Astrocyte of the cerebellum (primary cell): ENCODE results near the gene SRP9.

Source experiments
- DNase-seq: peaks from one replicate; pipeline ENCODE4 v3.0.0-alpha.2; 2011; ENCODE audit warnings: low read depth
- H3K4me3 ChIP-seq: 2 replicates; pipeline ENCODE4 v1.5.1; 2011; ENCODE audit warnings: mild to moderate bottlenecking, low read depth, low read length, moderate library complexity
- in situ Hi-C: cut with HindIII; loops from 2 replicates; pipeline ENCODE4 v1.10.0; 2017; ENCODE audit warnings: low sequenced_read_pairs
- TF ChIP-seq, protein P1 (sequence below): IDR thresholded peaks from 2 replicates; pipeline ENCODE4 v1.5.1; 2012; ENCODE audit warnings: low read length, low read depth, moderate library complexity, mild to moderate bottlenecking; ENCODE audit errors: missing control alignments

Gene SRP9

DNA sequence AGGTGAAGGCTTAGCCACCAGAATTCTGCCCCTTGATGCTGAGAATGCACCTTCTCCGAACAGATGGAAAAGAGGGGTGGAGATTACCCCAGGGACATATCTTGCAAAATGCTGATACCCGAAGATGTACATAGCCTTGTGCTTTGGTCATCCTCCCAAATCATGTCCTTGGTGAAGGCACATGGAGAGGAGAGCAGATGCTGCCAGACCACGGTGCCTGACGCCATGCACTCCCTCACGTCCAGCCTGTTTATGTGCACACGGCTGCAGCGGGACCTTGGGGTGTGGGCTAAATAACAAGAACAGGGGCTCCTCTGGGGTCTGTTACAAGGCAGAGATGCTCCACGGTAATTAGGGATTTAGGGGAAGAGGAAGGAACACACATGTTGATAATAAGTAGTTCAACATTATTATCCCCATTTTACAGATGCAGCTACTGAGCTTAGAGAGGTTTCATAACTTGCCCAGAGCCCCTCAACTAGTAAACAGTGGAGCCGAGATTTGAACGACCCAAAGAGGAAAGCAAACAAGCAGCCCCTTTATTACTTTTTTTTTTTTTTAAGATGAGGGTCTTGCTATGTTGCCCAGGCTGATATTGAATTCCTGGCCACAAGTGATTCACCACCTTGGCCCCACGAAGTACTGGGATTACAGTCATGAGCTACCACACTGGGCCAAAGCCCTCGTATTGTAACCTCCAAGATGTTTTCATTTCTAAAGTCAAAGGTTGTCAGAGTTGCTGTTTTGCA is 45.2 kb downstream of the SRP9 start:
- TF ChIP-seq, protein P1, sequence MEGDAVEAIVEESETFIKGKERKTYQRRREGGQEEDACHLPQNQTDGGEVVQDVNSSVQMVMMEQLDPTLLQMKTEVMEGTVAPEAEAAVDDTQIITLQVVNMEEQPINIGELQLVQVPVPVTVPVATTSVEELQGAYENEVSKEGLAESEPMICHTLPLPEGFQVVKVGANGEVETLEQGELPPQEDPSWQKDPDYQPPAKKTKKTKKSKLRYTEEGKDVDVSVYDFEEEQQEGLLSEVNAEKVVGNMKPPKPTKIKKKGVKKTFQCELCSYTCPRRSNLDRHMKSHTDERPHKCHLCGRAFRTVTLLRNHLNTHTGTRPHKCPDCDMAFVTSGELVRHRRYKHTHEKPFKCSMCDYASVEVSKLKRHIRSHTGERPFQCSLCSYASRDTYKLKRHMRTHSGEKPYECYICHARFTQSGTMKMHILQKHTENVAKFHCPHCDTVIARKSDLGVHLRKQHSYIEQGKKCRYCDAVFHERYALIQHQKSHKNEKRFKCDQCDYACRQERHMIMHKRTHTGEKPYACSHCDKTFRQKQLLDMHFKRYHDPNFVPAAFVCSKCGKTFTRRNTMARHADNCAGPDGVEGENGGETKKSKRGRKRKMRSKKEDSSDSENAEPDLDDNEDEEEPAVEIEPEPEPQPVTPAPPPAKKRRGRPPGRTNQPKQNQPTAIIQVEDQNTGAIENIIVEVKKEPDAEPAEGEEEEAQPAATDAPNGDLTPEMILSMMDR, result no peak
- in situ Hi-C loops, result no loop called here
- no peak for DNase-seq
- H3K4me3 ChIP-seq, result no peak overlapping the region

DNA sequence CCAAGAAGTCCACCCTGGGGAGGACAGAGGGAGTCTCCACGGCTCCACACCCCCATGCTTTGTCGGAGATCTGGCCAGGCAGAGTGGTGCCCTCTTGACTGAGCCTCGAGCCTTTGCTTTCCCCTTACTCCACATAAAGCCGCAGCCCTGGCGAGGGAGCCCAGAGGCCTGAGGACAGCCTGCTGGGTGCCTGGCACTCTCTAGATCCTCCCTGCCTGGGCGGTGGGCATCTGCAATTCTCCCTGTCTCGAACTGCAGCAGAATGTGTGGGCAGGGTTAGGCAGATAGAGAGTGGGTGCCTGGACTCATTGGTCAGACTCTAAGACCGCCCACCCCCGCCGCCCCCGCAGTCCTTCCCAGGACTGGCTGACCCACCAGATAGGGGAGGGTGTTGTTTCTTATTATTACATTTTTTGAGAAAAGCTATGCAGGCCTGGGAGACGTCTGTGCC is 46.2 kb downstream of the SRP9 start:
- no peak overlapping the region for H3K4me3 ChIP-seq
- no peak for DNase-seq
- TF ChIP-seq, protein P1, result no peak
- in situ Hi-C loops, result no loop called here

GRCh38 chr1:225824533-225824941 is 46.9 kb downstream of the SRP9 start:
- in situ Hi-C loops, result no loop called here

DNA sequence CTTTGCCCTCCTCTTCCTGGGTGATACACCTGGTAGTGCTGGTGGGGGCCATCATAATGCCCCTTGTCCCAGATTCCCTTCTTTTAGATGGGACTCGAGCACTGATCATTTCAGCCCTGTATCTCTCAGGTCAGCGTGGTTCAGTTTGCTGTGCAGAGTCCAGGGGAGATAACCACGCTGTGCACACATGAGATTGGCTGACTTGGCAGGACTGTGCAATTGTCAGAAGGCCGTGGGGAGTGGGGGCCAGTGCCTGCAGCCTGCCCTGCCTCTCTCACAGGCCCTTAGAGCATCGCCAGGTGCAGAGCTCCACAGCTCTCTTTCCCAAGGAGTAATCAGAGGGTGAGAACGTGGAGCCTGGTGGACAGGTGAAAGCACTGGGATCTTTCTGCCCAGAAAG is 47.5 kb downstream of the SRP9 start:
- H3K4me3 ChIP-seq, result no peak overlapping the region
- TF ChIP-seq, protein P1, result no peak

More at GRCh38 chr1:225824533-225824941, 46.9 kb downstream of the SRP9 start:
- TF ChIP-seq, protein P1, result no peak
- DNase-seq, result no peak
- no peak overlapping the region for H3K4me3 ChIP-seq

DNA sequence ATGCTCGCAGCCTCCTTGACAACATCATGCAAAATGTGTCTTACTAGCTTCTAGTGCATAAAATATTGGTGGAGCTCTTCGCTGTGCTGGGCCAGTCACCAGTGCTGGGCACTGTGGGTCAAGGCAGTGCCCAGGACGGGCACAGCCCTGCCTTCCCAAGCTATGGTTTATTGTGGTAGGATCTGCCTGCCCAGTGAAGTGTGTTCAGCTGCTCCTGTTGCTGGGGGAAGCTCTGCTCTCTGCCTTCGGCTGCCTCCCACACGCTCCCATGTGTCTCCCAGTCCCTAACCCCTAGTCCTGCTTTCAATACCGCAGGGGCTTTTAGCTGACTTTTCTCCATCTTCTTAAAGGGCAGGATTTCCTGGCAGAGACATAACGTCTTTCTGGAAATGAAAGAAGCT is 48.0 kb downstream of the SRP9 start:
- H3K4me3 ChIP-seq, result no peak overlapping the region
- TF ChIP-seq, protein P1, result no peak
- in situ Hi-C loops, result no loop called here
- no peak for DNase-seq

More for the DNA sequence above, 47.5 kb downstream of the SRP9 start:
- in situ Hi-C loops, result no loop called here
- no peak for DNase-seq

- TF ChIP-seq, protein P1, result no peak
- no peak for DNase-seq
- in situ Hi-C loops, result no loop called here
- H3K4me3 ChIP-seq, result no peak overlapping the region
These were observed 49.5 kb downstream of the SRP9 start for GRCh38 chr1:225827076-225827475.
